ENCODE data around the gene ROBO4.

- TF ChIP-seq CTCF (IDR thresholded peaks at IDR 0.05): no peak
- no peak for TF ChIP-seq POLR2A (IDR thresholded peaks at IDR 0.05)
Measured at GRCh38 chr11:124892750-124893454, 4.8 kb downstream of the ROBO4 start.

All from Peyer's patch (tissue), 4 donors.